Transverse colon (tissue), 3 donors: ENCODE data around the gene CCT7.

Experiments
- POLR2A ChIP-seq: fragments of 450-650 bp; IDR thresholded peaks from one replicate; pipeline ENCODE4 v1.6.1; 2016; ENCODE audit warnings: antibody characterized with exemption, mild to moderate bottlenecking, moderate library complexity
- POLR2AphosphoS5 ChIP-seq, 3 donors: sonication (generic); formaldehyde crosslinking; IDR thresholded peaks; one replicate each; pipeline ENCODE4 v1.6.1; 2016; ENCODE audit warnings: antibody characterized with exemption in 3 of 3

GRCh38 chr2:73267008-73267407 lies 32.9 kb downstream of the CCT7 start:
- TF ChIP-seq POLR2A (no peak), POLR2AphosphoS5 (IDR thresholded peaks at IDR 0.05) (no peak)
